ENCODE data around the gene TRRAP.

Gene TRRAP

GRCh38 chr7:98968621-98969020 is 90.3 kb downstream of the TRRAP start:
- H3K36me3 ChIP-seq (replicated peaks) = peaks cover 78% of the 10 kb centered on the region
- no peak overlapping the region for H3K4me3 ChIP-seq (ENCODE audit: low read depth, low read length)
- H3K27ac ChIP-seq = no peak overlapping the region
- in situ Hi-C loops (cut with HindIII; ENCODE audit: low pct_ligation_motif_present, low sequenced_read_pairs) = no loop called here
- no peak for TF ChIP-seq CTCF (IDR thresholded peaks at IDR 0.05; ENCODE audit: low read depth, low read length, missing control alignments)
- no peak for DNase-seq
- no peaks in the 10 kb centered on the region for H3K27me3 ChIP-seq (replicated peaks)

GRCh38 chr7:98969386-98969785 is 91.1 kb downstream of the TRRAP start:
- Histone ChIP-seq H3K27me3 (replicated peaks) (no peaks in the 10 kb centered on the region), H3K36me3 (replicated peaks) (peaks cover 84% of the 10 kb centered on the region), H3K27ac (no peak overlapping the region), H3K4me3 (ENCODE audit: low read depth, low read length) (no peak overlapping the region)
- TF ChIP-seq CTCF (IDR thresholded peaks at IDR 0.05; ENCODE audit: low read depth, low read length, missing control alignments) = no peak
- no peak for DNase-seq
- in situ Hi-C loops (cut with HindIII; ENCODE audit: low pct_ligation_motif_present, low sequenced_read_pairs) = no loop called here

- H3K4me3 ChIP-seq (ENCODE audit: low read depth, low read length) = no peak overlapping the region
- in situ Hi-C loops (cut with HindIII; ENCODE audit: low pct_ligation_motif_present, low sequenced_read_pairs) = no loop called here
- DNase-seq = no peak
- peaks cover 86% of the 10 kb centered on the region for H3K36me3 ChIP-seq (replicated peaks)
- H3K27me3 ChIP-seq (replicated peaks) = no peaks in the 10 kb centered on the region
- no peak for TF ChIP-seq CTCF (IDR thresholded peaks at IDR 0.05; ENCODE audit: low read depth, low read length, missing control alignments)
- H3K27ac ChIP-seq = no peak overlapping the region
Observed at GRCh38 chr7:98970016-98970615, 91.8 kb downstream of the TRRAP start.

GRCh38 chr7:98970805-98971204 is 92.5 kb downstream of the TRRAP start:
- DNase-seq = no peak
- H3K27me3 ChIP-seq (replicated peaks) = no peaks in the 10 kb centered on the region
- in situ Hi-C loops (cut with HindIII; ENCODE audit: low pct_ligation_motif_present, low sequenced_read_pairs) = no loop called here
- H3K4me3 ChIP-seq (ENCODE audit: low read depth, low read length) = no peak overlapping the region
- TF ChIP-seq CTCF (IDR thresholded peaks at IDR 0.05; ENCODE audit: low read depth, low read length, missing control alignments) = no peak
- peaks cover 86% of the 10 kb centered on the region for H3K36me3 ChIP-seq (replicated peaks)
- no peak overlapping the region for H3K27ac ChIP-seq

GRCh38 chr7:98974205-98974604 is 95.9 kb downstream of the TRRAP start:
- no peak for DNase-seq
- Histone ChIP-seq H3K27me3 (replicated peaks) (no peaks in the 10 kb centered on the region), H3K4me3 (ENCODE audit: low read depth, low read length) (no peak overlapping the region), H3K27ac (no peak overlapping the region), H3K36me3 (replicated peaks) (peaks cover 89% of the 10 kb centered on the region)
- in situ Hi-C loops (cut with HindIII; ENCODE audit: low pct_ligation_motif_present, low sequenced_read_pairs) = no loop called here
- no peak for TF ChIP-seq CTCF (IDR thresholded peaks at IDR 0.05; ENCODE audit: low read depth, low read length, missing control alignments)
